Fibroblast of lung (primary cell): ENCODE results near the gene GABRG3.

Source experiments
- CTCF ChIP-seq, 2 donors: IDR thresholded peaks in 1 of 2; conservative IDR thresholded peaks in 1 of 2; 1 replicate in 1 of 2; 2 replicates in 1 of 2; pipeline ENCODE4 v1.5.1; 2011 to 2012; ENCODE audit warnings: low read length in 2 of 2, control low read depth in 1 of 2, inconsistent platforms in 1 of 2, low read depth in 1 of 2, mild to moderate bottlenecking in 1 of 2
- EZH2 ChIP-seq: IDR thresholded peaks from 2 replicates; pipeline ENCODE4 v1.5.1; 2012; ENCODE audit warnings: low read length, control low read depth, mild to moderate bottlenecking; ENCODE audit errors: missing control alignments

DNA sequence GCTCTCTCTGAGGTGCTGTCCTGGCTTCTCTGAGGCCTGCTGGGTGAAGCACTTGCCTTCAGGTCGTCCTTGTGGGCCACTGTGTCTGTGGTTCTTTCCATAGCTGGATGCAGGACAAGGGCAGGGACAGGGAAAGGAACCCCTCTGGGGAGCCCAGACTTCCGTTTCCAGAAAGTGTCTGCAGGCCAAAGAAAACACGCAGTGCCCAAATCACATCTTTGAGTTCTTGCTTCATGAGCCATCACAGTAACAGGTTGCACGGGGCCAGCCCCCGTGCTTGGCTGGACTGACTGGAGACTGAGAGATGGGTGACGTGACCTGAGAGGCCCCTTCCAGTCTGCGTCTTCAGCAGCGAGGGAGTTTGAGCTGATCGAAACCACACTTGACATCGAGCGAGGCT lies 115.8 kb downstream of the GABRG3 start:
- TF ChIP-seq CTCF (conservative IDR thresholded peaks at IDR 0.05 in 1 of 2, IDR thresholded peaks at IDR 0.05 in 1 of 2; ENCODE audit: low read depth in 1 of 2, low read length in 2 of 2) (no peak), EZH2 (no peak)
